H9 (cell line): ENCODE data around the gene TNIK. TPM values are rescaled to one million over a fixed set of nuclear protein-coding genes. Genes with fewer than 3 reads are reported as not detected.
A peak's percentile ranks its signal among the peaks of the same experiment; 100 is the strongest.
"Not testable (repeated sequence)": the region's sequence is repeated elsewhere in the genome, so short reads cannot be mapped to it uniquely, and the experiment has no call there.

Source experiments
- DNase-seq: peaks from one replicate; pipeline ENCODE4 v3.0.0-alpha.2; 2017
- H2AFZ ChIP-seq: one replicate; pipeline ENCODE4 v1.6.1; 2013; ENCODE audit warnings: mild to moderate bottlenecking, low read length, control low read depth, moderate library complexity
- H2AK5ac ChIP-seq: 2 replicates; pipeline ENCODE4 v1.6.1; 2013; ENCODE audit warnings: low read length, control low read depth, mixed read lengths; ENCODE audit not compliant: insufficient read length
- H2BK120ac ChIP-seq: one replicate; pipeline ENCODE4 v1.6.1; 2013; ENCODE audit warnings: low read depth, mild to moderate bottlenecking, low read length, control low read depth, inconsistent platforms; ENCODE audit not compliant: poor library complexity, severe bottlenecking
- H2BK12ac ChIP-seq: 2 replicates; pipeline ENCODE4 v1.6.1; 2013; ENCODE audit warnings: low read length, control low read depth, mixed read lengths, low read depth; ENCODE audit not compliant: insufficient read length
- H2BK15ac ChIP-seq: 2 replicates; pipeline ENCODE4 v1.6.1; 2013; ENCODE audit warnings: low read depth, low read length, control low read depth
- H2BK20ac ChIP-seq: one replicate; pipeline ENCODE4 v1.6.1; 2013; ENCODE audit warnings: low read depth, mild to moderate bottlenecking, low read length, control low read depth, inconsistent platforms; ENCODE audit not compliant: poor library complexity, severe bottlenecking
- H2BK5ac ChIP-seq: 2 replicates; pipeline ENCODE4 v1.6.1; 2013; ENCODE audit warnings: low read length, control low read depth, mixed read lengths; ENCODE audit not compliant: insufficient read length
- H3K14ac ChIP-seq: 2 replicates; pipeline ENCODE4 v1.6.1; 2013; ENCODE audit warnings: low read length, control low read depth; ENCODE audit not compliant: insufficient read depth
- H3K18ac ChIP-seq: 2 replicates; pipeline ENCODE4 v1.6.1; 2013; ENCODE audit warnings: low read depth, mild to moderate bottlenecking, mixed read lengths, low read length, control low read depth; ENCODE audit not compliant: insufficient read length
- H3K23ac ChIP-seq: 2 replicates; pipeline ENCODE4 v1.6.1; 2013; ENCODE audit warnings: low read length, control low read depth, mixed read lengths, low read depth; ENCODE audit not compliant: insufficient read length
- H3K23me2 ChIP-seq: 2 replicates; pipeline ENCODE4 v1.6.1; 2013; ENCODE audit warnings: low read depth, mild to moderate bottlenecking, mixed read lengths, low read length, control low read depth; ENCODE audit not compliant: insufficient read length, poor library complexity, severe bottlenecking
- H3K27ac ChIP-seq: 2 replicates; pipeline ENCODE4 v1.5.1; 2013; ENCODE audit warnings: low read length, control low read depth, mixed read lengths, low read depth; ENCODE audit not compliant: insufficient read length
- H3K27me3 ChIP-seq: 2 replicates; pipeline ENCODE4 v1.6.1; 2013; ENCODE audit warnings: low read length, control low read depth, inconsistent platforms; ENCODE audit not compliant: insufficient read depth
- H3K4ac ChIP-seq: 2 replicates; pipeline ENCODE4 v1.6.1; 2013; ENCODE audit warnings: low read depth, mild to moderate bottlenecking, control low read depth, inconsistent platforms, low read length, moderate library complexity
- H3K4me1 ChIP-seq: 2 replicates; pipeline ENCODE4 v1.6.1; 2013; ENCODE audit warnings: low read length, control low read depth, inconsistent platforms; ENCODE audit not compliant: insufficient read depth
- H3K4me2 ChIP-seq: 2 replicates; pipeline ENCODE4 v1.6.1; 2013; ENCODE audit warnings: low read length, control low read depth, mixed read lengths; ENCODE audit not compliant: insufficient read length, insufficient read depth
- H3K56ac ChIP-seq: 2 replicates; pipeline ENCODE4 v1.6.1; 2013; ENCODE audit warnings: low read depth, mild to moderate bottlenecking, mixed read lengths, low read length, control low read depth; ENCODE audit not compliant: insufficient read length
- H3K79me1 ChIP-seq: 2 replicates; pipeline ENCODE4 v1.6.1; 2013; ENCODE audit warnings: low read depth, mild to moderate bottlenecking, moderate library complexity, low read length, control low read depth, inconsistent platforms; ENCODE audit not compliant: insufficient read depth, poor library complexity, severe bottlenecking
- H3K79me2 ChIP-seq: 2 replicates; pipeline ENCODE4 v1.6.1; 2013; ENCODE audit warnings: low read length, control low read depth, inconsistent platforms; ENCODE audit not compliant: insufficient read depth
- H3K9ac ChIP-seq: 2 replicates; pipeline ENCODE4 v1.6.1; 2013; ENCODE audit warnings: low read length, control low read depth, mixed read lengths; ENCODE audit not compliant: insufficient read length; ENCODE audit errors: extremely low read depth
- H3K9me3 ChIP-seq: one replicate; pipeline ENCODE4 v1.6.1; 2013; ENCODE audit warnings: low read depth, low read length, inconsistent platforms; ENCODE audit not compliant: control insufficient read depth
- H3T11ph ChIP-seq: one replicate; pipeline ENCODE4 v1.6.1; 2013; ENCODE audit warnings: mild to moderate bottlenecking, low read length, control low read depth, inconsistent platforms
- H4K20me1 ChIP-seq: one replicate; pipeline ENCODE4 v1.6.1; 2013; ENCODE audit not compliant: control insufficient read depth, insufficient read length, insufficient read depth
- H4K5ac ChIP-seq: 2 replicates; pipeline ENCODE4 v1.6.1; 2013; ENCODE audit warnings: low read depth, mild to moderate bottlenecking, mixed read lengths, low read length, control low read depth; ENCODE audit not compliant: insufficient read length
- H4K8ac ChIP-seq: replicated peaks from 2 replicates; pipeline ENCODE4 v1.6.1; 2013; ENCODE audit warnings: low read length, control low read depth, mixed read lengths, low read depth; ENCODE audit not compliant: insufficient read length
- H4K91ac ChIP-seq: 2 replicates; pipeline ENCODE4 v1.6.1; 2013; ENCODE audit warnings: low read depth, mild to moderate bottlenecking, moderate library complexity, mixed read lengths, low read length, control low read depth; ENCODE audit not compliant: insufficient read length
- H3K27ac Mint-ChIP-seq, 3 experiments: 2 replicates in 2 of 3; 3 replicates in 1 of 3; pipeline ENCODE4 v1.8.0; 2020 to 2021; ENCODE audit warnings: mixed read lengths in 3 of 3, mild to moderate bottlenecking in 1 of 3, moderate library complexity in 1 of 3
- H3K27me3 Mint-ChIP-seq: 2 replicates; pipeline ENCODE4 v1.8.0; 2021; ENCODE audit warnings: low read depth, mild to moderate bottlenecking, moderate library complexity, mixed read lengths
- H3K36me3 Mint-ChIP-seq, 3 experiments: 2 replicates in 2 of 3; 3 replicates in 1 of 3; pipeline ENCODE4 v1.8.0; 2020 to 2021; ENCODE audit warnings: low read depth in 3 of 3, mixed read lengths in 3 of 3; ENCODE audit not compliant: insufficient read depth in 1 of 3
- H3K4me1 Mint-ChIP-seq, 2 experiments: 2 replicates each; pipeline ENCODE4 v1.8.0; 2020; ENCODE audit warnings: mixed read lengths in 2 of 2
- H3K4me3 Mint-ChIP-seq, 2 experiments: 2 replicates in 1 of 2; 3 replicates in 1 of 2; pipeline ENCODE4 v1.8.0; 2020 to 2021; ENCODE audit warnings: mild to moderate bottlenecking in 2 of 2, mixed read lengths in 2 of 2, moderate library complexity in 1 of 2
- H3K9me3 Mint-ChIP-seq, 2 experiments: 2 replicates in 1 of 2; 3 replicates in 1 of 2; pipeline ENCODE4 v1.8.0; 2020; ENCODE audit warnings: mild to moderate bottlenecking in 2 of 2, mixed read lengths in 2 of 2, moderate library complexity in 1 of 2
- WGBS: extraction: QIAGEN DNeasy Blood & Tissue Kit; methylation state at CpG from one replicate; pipeline ENCODE4 v1.1.7; 2013; ENCODE audit warnings: missing lambda C conversion rate, low lambda C conversion rate, mixed read lengths; ENCODE audit not compliant: insufficient read length; ENCODE audit errors: extremely low coverage; 5-methylcytosine and 5-hydroxymethylcytosine counted together
- total RNA-seq: library from RNA; stranded (reverse); gene quantifications from 2 replicates; pipeline ENCODE4 v1.2.1, GENCODE V29; 2021

The TNIK gene
- total RNA-seq, 1 experiment from 2014 or later: 15.9 TPM

DNA sequence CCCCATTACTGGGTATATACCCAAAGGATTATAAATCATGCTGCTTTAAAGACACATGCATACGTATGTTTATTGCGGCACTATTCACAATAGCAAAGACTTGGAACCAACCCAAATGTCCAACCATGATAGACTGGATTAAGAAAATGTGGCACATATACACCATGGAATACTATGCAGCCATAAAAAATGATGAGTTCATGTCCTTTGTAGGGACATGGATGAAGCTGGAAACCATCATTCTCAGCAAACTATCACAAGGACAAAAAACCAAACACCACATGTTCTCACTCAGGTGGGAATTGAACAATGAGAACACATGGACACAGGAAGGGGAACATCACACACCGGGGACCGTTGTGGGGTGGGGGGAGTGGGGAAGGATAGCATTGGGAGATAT, 155.7 kb downstream of the TNIK start:
- H3K9me3 ChIP-seq, H3K23me2 ChIP-seq, H3K9ac ChIP-seq, H4K91ac ChIP-seq, H2BK20ac ChIP-seq, H3K4me1 ChIP-seq, H4K20me1 ChIP-seq, H4K8ac ChIP-seq, H2BK15ac ChIP-seq, H4K5ac ChIP-seq, H3K4me1 Mint-ChIP-seq, H3K27ac Mint-ChIP-seq, H2AFZ ChIP-seq, H2BK120ac ChIP-seq, H3K27me3 ChIP-seq, H3K4me3 Mint-ChIP-seq, H3K79me1 ChIP-seq, H3T11ph ChIP-seq, DNase-seq, H3K56ac ChIP-seq, H3K14ac ChIP-seq, H2AK5ac ChIP-seq, H2BK12ac ChIP-seq, H3K27me3 Mint-ChIP-seq, H3K18ac ChIP-seq, H2BK5ac ChIP-seq, H3K9me3 Mint-ChIP-seq, H3K4me2 ChIP-seq, H3K79me2 ChIP-seq, H3K23ac ChIP-seq, H3K4ac ChIP-seq, H3K27ac ChIP-seq: not testable (repeated sequence)
- no CpG with 5 or more reads among the region's 4 CpGs for WGBS
- H3K36me3 Mint-ChIP-seq: peaks cover 0 to 10% (median 4%) of the 10 kb centered on the region in 3 experiments; a peak in 3 of 7 replicates

- H3K27ac ChIP-seq: not testable (repeated sequence)
Measured at GRCh38 chr3:171304017-171304416, 156.2 kb downstream of the TNIK start.

More at GRCh38 chr3:171304017-171304416, 156.2 kb downstream of the TNIK start:
- H2AFZ ChIP-seq, H3K4me1 Mint-ChIP-seq, H4K8ac ChIP-seq, H2BK20ac ChIP-seq, H4K20me1 ChIP-seq, H3K4ac ChIP-seq, H3K4me1 ChIP-seq, H4K5ac ChIP-seq, H3K56ac ChIP-seq, H3K9me3 Mint-ChIP-seq, H4K91ac ChIP-seq, H2BK15ac ChIP-seq, H3K9ac ChIP-seq, H2BK120ac ChIP-seq, H3K79me1 ChIP-seq, H3K27me3 ChIP-seq, H2BK12ac ChIP-seq, H3T11ph ChIP-seq, H2AK5ac ChIP-seq, H3K27me3 Mint-ChIP-seq, H3K18ac ChIP-seq, H3K4me2 ChIP-seq, H3K14ac ChIP-seq, H3K9me3 ChIP-seq, H3K4me3 Mint-ChIP-seq, H3K79me2 ChIP-seq, H2BK5ac ChIP-seq, H3K23me2 ChIP-seq, H3K23ac ChIP-seq, DNase-seq: not testable (repeated sequence)
- peaks cover 0 to 10% (median 4%) of the 10 kb centered on the region in 3 experiments; a peak in 4 of 7 replicates for H3K36me3 Mint-ChIP-seq
- WGBS: no CpG with 5 or more reads among the region's 1 CpG
- H3K27ac Mint-ChIP-seq: peak overlapping the region in 1 of 3 experiments; percentile 27; a peak in 2 of 7 replicates
